ENCODE measurements around the gene RNLS. TPM values are rescaled to one million over a fixed set of nuclear protein-coding genes. Genes with fewer than 3 reads are reported as not detected.

The RNLS gene
- total RNA-seq, 1 experiment from 2014 or later, result not detected

DNA sequence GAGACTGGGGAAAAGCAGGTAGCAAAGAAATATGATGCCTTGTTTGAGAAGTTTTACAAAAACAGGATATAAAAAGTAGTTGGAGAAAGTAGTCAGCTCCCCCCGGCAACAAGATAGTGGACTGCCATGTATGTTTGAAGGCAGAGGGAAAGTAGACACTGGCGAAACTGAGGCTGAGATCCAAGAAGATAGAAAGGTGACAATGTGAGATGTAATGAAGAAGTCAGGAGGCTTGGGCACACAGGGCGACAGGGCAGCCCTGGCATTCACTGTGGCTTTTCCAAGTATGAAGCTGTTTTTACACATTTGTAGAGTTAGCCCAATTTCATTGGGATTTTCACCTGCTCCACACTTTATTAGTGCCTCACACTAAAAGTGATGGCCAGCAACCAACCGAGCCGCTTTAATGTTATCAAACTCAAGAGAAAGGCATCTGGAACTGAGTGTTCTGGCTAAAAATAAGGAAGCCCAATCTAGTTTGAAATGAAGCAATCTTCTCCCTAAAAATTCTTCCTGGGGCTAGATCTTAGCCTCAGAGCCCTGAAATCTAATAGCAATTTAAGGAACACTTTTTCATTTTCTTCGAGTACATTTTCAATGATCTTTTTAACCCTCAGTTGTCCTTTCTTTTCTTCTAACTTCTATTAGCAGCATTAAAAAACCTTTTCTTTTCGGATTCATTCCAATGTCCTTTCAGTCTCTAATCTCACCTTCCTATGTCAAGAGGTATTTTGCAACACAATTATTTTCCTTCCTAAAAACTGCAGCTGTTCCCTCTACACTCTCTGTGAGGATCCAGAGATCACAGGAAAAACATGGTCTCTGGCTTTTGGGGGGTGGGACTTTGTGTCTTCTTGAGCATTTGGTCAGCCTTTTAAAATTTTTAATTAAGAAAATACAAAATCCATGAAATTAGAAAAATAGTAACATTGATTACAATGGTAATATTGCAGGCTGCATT lies 108.0 kb downstream of the RNLS start:
- intact Hi-C loops (cut with micrococcal nuclease), result loop anchor here (10.0 kb wide), 1 partner anchor 340 kb away; no protein-coding TSS in a partner anchor
- Mint-ChIP-seq H3K27me3 (ENCODE audit: insufficient read depth, unreplicated experiment) (no peaks in the 10 kb centered on the region), H3K4me3 (ENCODE audit: unreplicated experiment) (peak overlapping the region; percentile 13), H3K27ac (ENCODE audit: low read depth, unreplicated experiment) (peak overlapping the region; percentile 80), H3K9me3 (ENCODE audit: unreplicated experiment) (no peaks in the 10 kb centered on the region), H3K4me1 (ENCODE audit: insufficient read depth, unreplicated experiment) (peaks cover 39% of the 10 kb centered on the region), H3K36me3 (ENCODE audit: insufficient read depth, unreplicated experiment) (no peaks in the 10 kb centered on the region)
- TF ChIP-seq, protein P1, sequence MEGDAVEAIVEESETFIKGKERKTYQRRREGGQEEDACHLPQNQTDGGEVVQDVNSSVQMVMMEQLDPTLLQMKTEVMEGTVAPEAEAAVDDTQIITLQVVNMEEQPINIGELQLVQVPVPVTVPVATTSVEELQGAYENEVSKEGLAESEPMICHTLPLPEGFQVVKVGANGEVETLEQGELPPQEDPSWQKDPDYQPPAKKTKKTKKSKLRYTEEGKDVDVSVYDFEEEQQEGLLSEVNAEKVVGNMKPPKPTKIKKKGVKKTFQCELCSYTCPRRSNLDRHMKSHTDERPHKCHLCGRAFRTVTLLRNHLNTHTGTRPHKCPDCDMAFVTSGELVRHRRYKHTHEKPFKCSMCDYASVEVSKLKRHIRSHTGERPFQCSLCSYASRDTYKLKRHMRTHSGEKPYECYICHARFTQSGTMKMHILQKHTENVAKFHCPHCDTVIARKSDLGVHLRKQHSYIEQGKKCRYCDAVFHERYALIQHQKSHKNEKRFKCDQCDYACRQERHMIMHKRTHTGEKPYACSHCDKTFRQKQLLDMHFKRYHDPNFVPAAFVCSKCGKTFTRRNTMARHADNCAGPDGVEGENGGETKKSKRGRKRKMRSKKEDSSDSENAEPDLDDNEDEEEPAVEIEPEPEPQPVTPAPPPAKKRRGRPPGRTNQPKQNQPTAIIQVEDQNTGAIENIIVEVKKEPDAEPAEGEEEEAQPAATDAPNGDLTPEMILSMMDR (IDR thresholded peaks at IDR 0.05; ENCODE audit: unreplicated experiment), result no peak
- no TSS peak for BruUV-seq (replicated peaks)
- CTCF ChIA-PET, result interaction anchor here (0.6 to 1.1 kb wide), 4 partner anchors 39 to 595 kb away, joined by 3 to 6 read pairs (median 3); no protein-coding TSS in a partner anchor
- POLR2A ChIA-PET, result interaction anchor here (0.6 to 7.4 kb wide), 26 partner anchors 8 to 1661 kb away, joined by 3 to 52 read pairs (median 4); partner anchors contain the start of genes FAS, KLLN and PTEN
- no peak for DNase-seq (ENCODE audit: unreplicated experiment)

DNA sequence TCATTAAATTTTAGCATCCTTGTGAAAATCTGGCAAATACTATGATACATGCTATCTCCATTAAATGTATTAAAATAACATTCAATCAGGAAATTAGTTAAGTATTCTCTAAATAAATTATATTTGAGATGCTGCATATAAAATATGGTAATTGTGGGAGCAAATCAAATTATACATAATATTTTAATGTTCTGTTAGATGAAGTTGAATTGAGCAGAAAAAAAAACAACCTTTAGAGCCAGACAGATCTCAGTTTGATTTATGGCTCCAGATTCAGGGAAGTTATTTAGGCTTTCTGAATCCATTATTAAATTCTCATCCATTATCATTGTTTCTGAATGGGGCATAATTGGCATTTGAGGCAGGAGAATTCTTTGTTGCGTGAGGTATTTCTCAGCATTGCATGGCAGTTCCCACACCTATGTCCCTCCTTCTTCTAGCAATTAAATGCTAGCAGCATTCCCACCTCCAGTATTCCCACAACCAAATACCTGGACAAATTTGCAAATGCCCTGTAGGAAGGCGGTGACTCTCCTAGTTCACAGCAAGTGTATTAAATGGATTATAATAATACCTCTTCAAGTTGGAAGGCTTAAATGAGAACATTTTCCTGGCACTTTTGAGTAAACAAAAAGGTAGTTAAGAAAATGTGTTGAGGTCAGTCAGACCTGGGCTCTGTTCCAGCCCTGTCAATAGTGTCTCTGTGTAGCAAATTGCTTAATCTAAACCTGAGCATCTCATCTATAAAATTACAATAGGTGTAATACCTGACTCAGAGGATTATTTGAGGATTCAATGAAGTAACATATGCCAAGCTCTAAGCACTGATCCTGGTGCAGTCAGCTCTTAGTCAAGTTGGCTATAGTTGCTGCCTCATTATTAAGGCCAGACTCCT lies 108.9 kb downstream of the RNLS start:
- peak overlapping the region; percentile 80 for H3K27ac Mint-ChIP-seq (ENCODE audit: low read depth, unreplicated experiment)
- CTCF ChIA-PET, result interaction anchor here (0.6 to 1.1 kb wide), 3 partner anchors 40 to 595 kb away, joined by 3 to 6 read pairs (median 3); no protein-coding TSS in a partner anchor
- peak; percentile 95 for DNase-seq (ENCODE audit: unreplicated experiment)
- intact Hi-C loops (cut with micrococcal nuclease), result loop anchor here (10.0 kb wide), 1 partner anchor 341 kb away; no protein-coding TSS in a partner anchor
- no TSS peak for BruUV-seq (replicated peaks)
- H3K4me1 Mint-ChIP-seq (ENCODE audit: insufficient read depth, unreplicated experiment), result peaks cover 39% of the 10 kb centered on the region
- POLR2A ChIA-PET, result interaction anchor here (0.6 to 7.4 kb wide), 22 partner anchors 9 to 1660 kb away, joined by 3 to 52 read pairs (median 4); partner anchors contain the start of genes FAS, KLLN and PTEN
- peak overlapping the region; percentile 13 for H3K4me3 Mint-ChIP-seq (ENCODE audit: unreplicated experiment)
- TF ChIP-seq, protein P1 (IDR thresholded peaks at IDR 0.05; ENCODE audit: unreplicated experiment), result no peak
- no peaks in the 10 kb centered on the region for H3K36me3 Mint-ChIP-seq (ENCODE audit: insufficient read depth, unreplicated experiment)
- no peaks in the 10 kb centered on the region for H3K27me3 Mint-ChIP-seq (ENCODE audit: insufficient read depth, unreplicated experiment)
- H3K9me3 Mint-ChIP-seq (ENCODE audit: unreplicated experiment), result no peaks in the 10 kb centered on the region

DNA sequence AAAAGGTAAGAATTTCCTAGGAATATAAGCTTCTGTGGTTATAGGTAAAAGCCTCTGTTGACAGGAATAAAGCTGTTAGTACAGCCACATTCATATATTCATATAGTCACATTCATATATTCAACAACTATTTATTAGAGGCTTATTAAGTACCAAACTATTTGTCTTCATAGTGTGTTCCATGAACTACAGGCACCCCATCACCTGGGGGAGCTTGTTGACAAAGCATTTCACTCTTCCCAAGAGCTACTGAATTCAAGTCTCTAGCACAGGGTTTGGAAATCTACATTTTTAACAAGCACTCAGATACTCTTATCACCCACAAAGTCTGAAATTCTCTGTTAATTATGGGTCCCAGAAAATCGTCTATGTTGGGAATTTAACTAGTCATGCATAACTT lies 110.6 kb downstream of the RNLS start:
- no peak overlapping the region for H3K4me3 Mint-ChIP-seq (ENCODE audit: unreplicated experiment)
- POLR2A ChIA-PET, result interaction anchor here (0.7 to 1.5 kb wide), 5 partner anchors 16 to 519 kb away, joined by 3 to 11 read pairs (median 4); no protein-coding TSS in a partner anchor
- CTCF ChIA-PET, result interaction anchor here (0.6 to 2.1 kb wide), 10 partner anchors 15 to 376 kb away, joined by 3 to 37 read pairs (median 3); no protein-coding TSS in a partner anchor
- H3K36me3 Mint-ChIP-seq (ENCODE audit: insufficient read depth, unreplicated experiment), result no peaks in the 10 kb centered on the region
- H3K27ac Mint-ChIP-seq (ENCODE audit: low read depth, unreplicated experiment), result peak overlapping the region; percentile 80
- no peaks in the 10 kb centered on the region for H3K9me3 Mint-ChIP-seq (ENCODE audit: unreplicated experiment)
- DNase-seq (ENCODE audit: unreplicated experiment), result peak; percentile 52
- H3K4me1 Mint-ChIP-seq (ENCODE audit: insufficient read depth, unreplicated experiment), result peaks cover 48% of the 10 kb centered on the region
- intact Hi-C loops (cut with micrococcal nuclease), result loop anchor here (1.0 to 10.0 kb wide), 2 partner anchors 81 to 342 kb away; no protein-coding TSS in a partner anchor
- H3K27me3 Mint-ChIP-seq (ENCODE audit: insufficient read depth, unreplicated experiment), result no peaks in the 10 kb centered on the region
- no TSS peak for BruUV-seq (replicated peaks)
- TF ChIP-seq, protein P1 (IDR thresholded peaks at IDR 0.05; ENCODE audit: unreplicated experiment), result peak; percentile 42
